CD14-positive monocyte (primary cell): ENCODE results near the gene RNFT2. TPM values are rescaled to one million over a fixed set of nuclear protein-coding genes. Genes with fewer than 3 reads are reported as not detected.

Experiments used
- DNase-seq, 3 donors: peaks; one replicate each; pipeline ENCODE4 v3.0.0-alpha.2; 2011 to 2022
- H2AFZ ChIP-seq: 2 replicates; pipeline ENCODE4 v1.6.0; 2012; ENCODE audit warnings: mild to moderate bottlenecking, low read depth, low read length, inconsistent platforms; ENCODE audit not compliant: insufficient read depth, poor library complexity, severe bottlenecking
- H3K27ac ChIP-seq, 2 donors: 1 replicate in 1 of 2; 2 replicates in 1 of 2; pipeline ENCODE4 v1.5.1; 2012 to 2013; ENCODE audit warnings: low read length in 2 of 2, control low read depth in 1 of 2, inconsistent platforms in 1 of 2, low read depth in 1 of 2, mild to moderate bottlenecking in 1 of 2
- H3K27me3 ChIP-seq, 2 donors: one replicate each; pipeline versions ENCODE4 v1.6.0 to v1.6.1; 2011 to 2013; ENCODE audit warnings: low read length in 2 of 2; ENCODE audit not compliant: control insufficient read depth in 2 of 2, insufficient read depth in 2 of 2
- H3K36me3 ChIP-seq, 2 donors: replicated peaks in 1 of 2; 1 replicate in 1 of 2; 2 replicates in 1 of 2; pipeline versions ENCODE4 v1.5.1 to v1.6.1; 2012 to 2013; ENCODE audit warnings: low read length in 2 of 2, control low read depth in 1 of 2, inconsistent platforms in 1 of 2, mild to moderate bottlenecking in 1 of 2; ENCODE audit not compliant: insufficient read depth in 2 of 2, control insufficient read depth in 1 of 2
- H3K4me1 ChIP-seq, 2 donors: 1 replicate in 1 of 2; 2 replicates in 1 of 2; pipeline versions ENCODE4 v1.5.1 to v1.6.1; 2012 to 2013; ENCODE audit warnings: low read length in 2 of 2, control low read depth in 1 of 2, inconsistent platforms in 1 of 2, mild to moderate bottlenecking in 1 of 2, moderate library complexity in 1 of 2; ENCODE audit not compliant: insufficient read depth in 2 of 2, control insufficient read depth in 1 of 2
- H3K4me2 ChIP-seq: replicated peaks from 2 replicates; pipeline ENCODE3; 2012; ENCODE audit warnings: low read length, moderate library complexity, mild to moderate bottlenecking; ENCODE audit not compliant: poor library complexity, severe bottlenecking; ENCODE audit errors: extremely low read depth
- H3K4me3 ChIP-seq, 3 experiments: fragments of 200-600 bp in 1 of 3; sonication (generic) in 1 of 3; replicated peaks in 1 of 3; 1 replicate in 2 of 3; 2 replicates in 1 of 3; pipeline ENCODE4 v1.5.1; 2011 to 2013; ENCODE audit warnings: low read length in 3 of 3, mild to moderate bottlenecking in 3 of 3, control low read depth in 2 of 3, low read depth in 2 of 3, inconsistent platforms in 1 of 3, moderate library complexity in 1 of 3
- H3K79me2 ChIP-seq: 2 replicates; pipeline ENCODE4 v1.6.0; 2012; ENCODE audit warnings: mild to moderate bottlenecking, control low read depth, inconsistent platforms, low read length, moderate library complexity; ENCODE audit not compliant: insufficient read depth
- H3K9ac ChIP-seq: 2 replicates; pipeline ENCODE4 v1.6.0; 2017; ENCODE audit warnings: low read length, mild to moderate bottlenecking; ENCODE audit not compliant: insufficient read depth, poor library complexity, severe bottlenecking
- H3K9me3 ChIP-seq, 2 donors: replicated peaks in 1 of 2; 1 replicate in 1 of 2; 2 replicates in 1 of 2; pipeline versions ENCODE4 v1.5.1 to v1.6.1; 2012 to 2013; ENCODE audit warnings: low read length in 2 of 2, control low read depth in 1 of 2; ENCODE audit not compliant: control insufficient read depth in 1 of 2, insufficient read depth in 1 of 2
- H4K20me1 ChIP-seq: 2 replicates; pipeline ENCODE4 v1.6.0; 2012; ENCODE audit warnings: mild to moderate bottlenecking, low read length, control low read depth, moderate library complexity; ENCODE audit not compliant: insufficient read depth
- H3K27ac Mint-ChIP-seq, 7 donors: one replicate each; pipeline ENCODE4 v1.8.0; 2020; ENCODE audit warnings: mild to moderate bottlenecking in 7 of 7, mixed read lengths in 7 of 7, moderate library complexity in 6 of 7, inconsistent platforms in 2 of 7
- H3K27me3 Mint-ChIP-seq, 3 donors: one replicate each; pipeline ENCODE4 v1.8.0; 2021 to 2022; ENCODE audit warnings: low read depth in 3 of 3, mild to moderate bottlenecking in 3 of 3, mixed read lengths in 3 of 3, moderate library complexity in 3 of 3, inconsistent platforms in 1 of 3
- H3K36me3 Mint-ChIP-seq, 2 donors: one replicate each; pipeline ENCODE4 v1.8.0; 2020; ENCODE audit warnings: mixed read lengths in 2 of 2, inconsistent platforms in 1 of 2, mild to moderate bottlenecking in 1 of 2
- H3K4me1 Mint-ChIP-seq: one replicate; pipeline ENCODE4 v1.8.0; 2020; ENCODE audit warnings: mild to moderate bottlenecking, mixed read lengths
- H3K4me3 Mint-ChIP-seq, 2 donors: one replicate each; pipeline ENCODE4 v1.8.0; 2020; ENCODE audit warnings: mild to moderate bottlenecking in 2 of 2, mixed read lengths in 2 of 2, moderate library complexity in 1 of 2
- H3K9me3 Mint-ChIP-seq, 7 donors: one replicate each; pipeline ENCODE4 v1.8.0; 2020 to 2022; ENCODE audit warnings: mixed read lengths in 7 of 7, mild to moderate bottlenecking in 6 of 7, moderate library complexity in 6 of 7, inconsistent platforms in 2 of 7
- CTCF ChIP-seq: fragments of 200-600 bp; IDR thresholded peaks from one replicate; pipeline ENCODE4 v1.8.0; 2022; ENCODE audit warnings: antibody characterized with exemption, mild to moderate bottlenecking
- WGBS: methylation state at CpG from one replicate; pipeline ENCODE4 v1.1.5; 2013; ENCODE audit warnings: missing lambda C conversion rate; ENCODE audit not compliant: insufficient coverage; 5-methylcytosine and 5-hydroxymethylcytosine counted together
- intact Hi-C, 2 donors: fragments of 100-400 bp; cut with micrococcal nuclease; formaldehyde crosslinking; loops; one replicate each; pipeline versions ENCODE4 v1.15.0 to v1.15.1; 2023
- polyA plus RNA-seq, 3 donors: library from polyadenylated mRNA; depleted of rRNA in 1 of 3; unstranded in 2 of 3; stranded (reverse) in 1 of 3; fragments of 300-500 nt in 2 of 3; fragments of >200 nt in 1 of 3; fragmentation: Illumina TruSeq in 2 of 3; gene quantifications; 1 replicate in 2 of 3; 2 replicates in 1 of 3; pipeline ENCODE4 v1.2.3, GENCODE V29; 2012 to 2021
- small RNA-seq: library from RNA; depleted of rRNA; stranded (forward); fragments of <200 nt; gene quantifications from one replicate; pipeline ENCODE3, GENCODE V24; 2012; ENCODE audit warnings: low read depth; ENCODE audit not compliant: insufficient read length

RNFT2 gene
- polyA plus RNA-seq, 3 donors = 0.05 TPM; not detected in 2

GRCh38 chr12:116898669-116899068 lies 160.6 kb downstream of the RNFT2 start:
- no peak overlapping the region for H3K4me3 Mint-ChIP-seq
- H3K9me3 Mint-ChIP-seq = peaks cover 0 to 3% (median 0%) of the 10 kb centered on the region in 7 donors
- no peak for TF ChIP-seq CTCF
- H3K4me1 ChIP-seq = no peaks in the 10 kb centered on the region
- H3K36me3 Mint-ChIP-seq = no peaks in the 10 kb centered on the region
- 20% methylated on average over 1 of the region's 3 CpGs for WGBS
- H3K9me3 ChIP-seq = no peaks in the 10 kb centered on the region
- no peak overlapping the region for H3K4me2 ChIP-seq
- no peaks in the 10 kb centered on the region for H3K36me3 ChIP-seq
- H4K20me1 ChIP-seq = no peaks in the 10 kb centered on the region
- H3K27me3 ChIP-seq = peaks cover 0 to 6% of the 10 kb centered on the region in 2 donors
- no peak overlapping the region for H3K27ac Mint-ChIP-seq
- intact Hi-C loops = no loop called here
- no peak for DNase-seq
- no peaks in the 10 kb centered on the region for H3K4me1 Mint-ChIP-seq
- no peak overlapping the region for H2AFZ ChIP-seq
- no peak overlapping the region for H3K9ac ChIP-seq
- peaks cover 15 to 24% (median 16%) of the 10 kb centered on the region in 3 donors for H3K27me3 Mint-ChIP-seq
- H3K79me2 ChIP-seq = no peaks in the 10 kb centered on the region
- no peak overlapping the region for H3K27ac ChIP-seq
- H3K4me3 ChIP-seq = no peak overlapping the region

- Mint-ChIP-seq H3K4me1 (no peaks in the 10 kb centered on the region), H3K36me3 (no peaks in the 10 kb centered on the region), H3K27me3 (peaks cover 11 to 25% (median 15%) of the 10 kb centered on the region in 3 donors), H3K9me3 (peaks cover 0 to 3% (median 0%) of the 10 kb centered on the region in 7 donors), H3K4me3 (no peak overlapping the region), H3K27ac (no peak overlapping the region)
- intact Hi-C loops = no loop called here
- H3K79me2 ChIP-seq = no peaks in the 10 kb centered on the region
- H3K9ac ChIP-seq = no peak overlapping the region
- no CpG with 5 or more reads among the region's 2 CpGs for WGBS
- H3K9me3 ChIP-seq = no peaks in the 10 kb centered on the region
- peaks cover 2 to 3% of the 10 kb centered on the region in 2 donors for H3K27me3 ChIP-seq
- no peak overlapping the region for H3K4me2 ChIP-seq
- no peak for TF ChIP-seq CTCF
- H4K20me1 ChIP-seq = no peaks in the 10 kb centered on the region
- no peak overlapping the region for H2AFZ ChIP-seq
- H3K36me3 ChIP-seq = no peaks in the 10 kb centered on the region
- no peak overlapping the region for H3K4me3 ChIP-seq
- H3K27ac ChIP-seq = no peak overlapping the region
- no peak for DNase-seq
- no peaks in the 10 kb centered on the region for H3K4me1 ChIP-seq
Observed at GRCh38 chr12:116901612-116902011, 163.5 kb downstream of the RNFT2 start.

Small RNAs within 50 kb of the gene (small RNA-seq; reads per million reads assigned to genes)
- not detected for gene RNU6-558P

Other genes starting within 250 kb of the RNFT2 start
- gene MAP1LC3B2, start 178.9 kb upstream of the RNFT2 start, polyA plus RNA-seq = 10 to 100 TPM in 1 of 3 donors, 1 to 10 TPM in 2; 2.6 to 12.9 (median 6.4) TPM
- gene SPRING1, start 246 bp upstream of the RNFT2 start, polyA plus RNA-seq = 10 to 100 TPM in 2 of 3 donors, 1 to 10 TPM in 1; 6.3 to 19.3 (median 15.6) TPM
- under 1 TPM in 1 of 3 donors, not detected in 2; 0.15 TPM for gene HRK, start 143.1 kb downstream of the RNFT2 start, polyA plus RNA-seq
- gene FBXW8, start 172.6 kb downstream of the RNFT2 start, polyA plus RNA-seq = 1 to 10 TPM; 2.0 to 5.2 (median 2.7) TPM